Colonic mucosa (tissue), 4 donors: Measurements from ENCODE around the gene FHL5. TPM values are rescaled to one million over a fixed set of nuclear protein-coding genes. Genes with fewer than 3 reads are reported as not detected.

Experiments used
- DNase-seq: peaks from one replicate; pipeline ENCODE4 v3.0.0-alpha.2; 2020
- H3K27ac ChIP-seq: fragments of 200-600 bp; one replicate; pipeline ENCODE4 v1.8.0; 2021
- H3K27me3 ChIP-seq: fragments of 200-600 bp; one replicate; pipeline ENCODE4 v1.8.0; 2021
- H3K36me3 ChIP-seq: fragments of 200-600 bp; one replicate; pipeline ENCODE4 v1.8.0; 2021
- H3K4me1 ChIP-seq: fragments of 200-600 bp; one replicate; pipeline ENCODE4 v1.8.0; 2021; ENCODE audit warnings: mild to moderate bottlenecking
- H3K4me3 ChIP-seq: fragments of 200-600 bp; one replicate; pipeline ENCODE4 v1.8.0; 2021
- H3K9ac ChIP-seq, 2 donors: one replicate each; pipeline ENCODE4 v1.7.0; 2013; ENCODE audit warnings: control low read depth in 2 of 2, low read depth in 2 of 2, low read length in 2 of 2
- H3K9me3 ChIP-seq: fragments of 200-600 bp; one replicate; pipeline ENCODE4 v1.8.0; 2021
- CTCF ChIP-seq: fragments of 200-600 bp; IDR thresholded peaks from one replicate; pipeline ENCODE4 v1.8.0; 2022; ENCODE audit warnings: antibody characterized with exemption, mild to moderate bottlenecking
- intact Hi-C: fragments of 100-400 bp; cut with DNase I; formaldehyde crosslinking; loops from one replicate; pipeline ENCODE4 v1.14.1; 2022
- total RNA-seq, 2 donors: library from RNA; stranded (reverse); fragmentation: NEBNext Ultra II Directional in 1 of 2; extraction: Animal tissue kit (Norgen Biotek cat#: 25700) in 1 of 2; gene quantifications; one replicate each; pipeline ENCODE4 v1.2.1, GENCODE V29; 2021
- donor health status: healthy.
- donor health status: DM: no; HTN: no; CAD: no.
- donor health status: DM: no; HTN: no; CAD: no.

The FHL5 gene
- total RNA-seq, 2 donors from 2014 or later = 1.0 to 1.8 TPM

DNA sequence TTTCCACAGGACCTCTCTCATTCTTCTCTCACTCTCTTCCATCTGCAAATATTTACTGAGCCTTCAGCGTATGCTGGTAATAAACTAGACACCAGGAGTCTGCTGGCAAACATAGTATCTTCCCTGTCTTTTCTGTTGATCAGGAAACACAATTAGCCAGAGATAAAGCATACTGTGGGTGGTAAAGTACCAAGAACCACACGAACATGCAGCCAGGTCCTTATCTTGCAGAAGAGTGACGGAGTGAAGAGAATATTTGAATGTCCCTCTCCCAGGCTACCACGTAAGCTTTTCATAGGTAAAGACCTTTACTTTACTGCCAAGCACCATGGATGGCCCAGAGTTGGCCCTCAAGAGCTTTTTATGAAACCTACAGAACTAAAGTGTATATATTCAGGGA, 13.3 kb downstream of the FHL5 start:
- Histone ChIP-seq H3K9me3 (no peaks in the 10 kb centered on the region), H3K36me3 (no peaks in the 10 kb centered on the region), H3K27me3 (no peaks in the 10 kb centered on the region), H3K9ac (no peak overlapping the region), H3K4me3 (no peak overlapping the region), H3K27ac (no peak overlapping the region), H3K4me1 (no peaks in the 10 kb centered on the region)
- no peak for DNase-seq
- no peak for TF ChIP-seq CTCF
- intact Hi-C loops = no loop called here

GRCh38 chr6:96582021-96582420, 19.1 kb downstream of the FHL5 start:
- TF ChIP-seq CTCF = no peak
- no peak for DNase-seq
- intact Hi-C loops = no loop called here
- no peak overlapping the region for H3K27ac ChIP-seq
- H3K9me3 ChIP-seq = no peaks in the 10 kb centered on the region
- no peaks in the 10 kb centered on the region for H3K36me3 ChIP-seq
- H3K27me3 ChIP-seq = no peaks in the 10 kb centered on the region
- H3K9ac ChIP-seq = no peak overlapping the region
- no peak overlapping the region for H3K4me3 ChIP-seq
- no peaks in the 10 kb centered on the region for H3K4me1 ChIP-seq

DNA sequence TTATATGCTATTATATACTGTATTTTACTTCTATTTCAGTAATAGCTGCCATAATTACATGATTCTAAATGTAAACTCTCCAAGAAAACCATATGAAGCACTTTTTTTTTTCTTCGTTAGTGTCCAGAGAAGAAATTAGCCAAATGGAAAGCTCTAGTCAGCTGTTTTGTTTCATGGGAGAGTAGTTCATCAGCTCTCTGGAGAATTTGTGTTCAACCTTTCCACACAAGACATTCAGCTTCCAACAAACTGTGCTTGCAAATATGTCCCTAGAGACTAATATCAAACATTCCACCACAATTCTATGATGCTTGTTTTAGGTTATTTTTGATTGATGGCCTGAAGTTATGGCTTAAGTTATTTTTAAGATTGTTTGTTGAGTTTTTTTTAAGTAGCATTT, 19.5 kb downstream of the FHL5 start:
- H3K4me3 ChIP-seq = no peak overlapping the region
- DNase-seq = no peak
- no peaks in the 10 kb centered on the region for H3K4me1 ChIP-seq
- no peaks in the 10 kb centered on the region for H3K27me3 ChIP-seq
- no peak for TF ChIP-seq CTCF
- intact Hi-C loops = no loop called here
- H3K9me3 ChIP-seq = no peaks in the 10 kb centered on the region
- H3K9ac ChIP-seq = no peak overlapping the region
- H3K27ac ChIP-seq = no peak overlapping the region
- H3K36me3 ChIP-seq = no peaks in the 10 kb centered on the region

- Histone ChIP-seq H3K27me3 (no peaks in the 10 kb centered on the region), H3K9ac (no peak overlapping the region), H3K4me1 (no peaks in the 10 kb centered on the region), H3K36me3 (no peaks in the 10 kb centered on the region), H3K4me3 (no peak overlapping the region), H3K27ac (no peak overlapping the region), H3K9me3 (no peaks in the 10 kb centered on the region)
- no peak for TF ChIP-seq CTCF
- DNase-seq = no peak
- intact Hi-C loops = no loop called here
Measured at GRCh38 chr6:96604420-96604819, 41.5 kb downstream of the FHL5 start.

DNA sequence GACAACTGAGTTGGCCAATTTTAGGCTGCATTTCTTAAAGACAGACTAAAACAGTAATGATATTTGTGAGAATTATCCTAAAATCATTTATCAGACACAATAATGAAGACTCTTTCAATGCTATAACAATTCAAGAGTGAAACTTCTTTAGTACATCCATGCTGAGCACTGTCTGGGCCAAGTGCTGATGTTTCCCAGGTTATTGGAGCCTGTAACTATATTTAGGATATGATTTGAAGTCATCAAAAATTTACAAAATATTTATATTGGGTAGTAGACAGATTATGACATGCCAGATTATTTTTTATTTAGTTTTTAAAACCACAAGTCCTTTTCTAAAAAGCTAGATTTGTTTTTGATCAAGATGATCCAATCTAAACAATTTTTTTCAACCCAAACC, 45.1 kb downstream of the FHL5 start:
- intact Hi-C loops = no loop called here
- no peak for TF ChIP-seq CTCF
- H3K27me3 ChIP-seq = no peaks in the 10 kb centered on the region
- no peak overlapping the region for H3K27ac ChIP-seq
- DNase-seq = no peak
- no peak overlapping the region for H3K9ac ChIP-seq
- H3K4me3 ChIP-seq = no peak overlapping the region
- no peaks in the 10 kb centered on the region for H3K9me3 ChIP-seq
- H3K4me1 ChIP-seq = no peaks in the 10 kb centered on the region
- no peaks in the 10 kb centered on the region for H3K36me3 ChIP-seq

GRCh38 chr6:96610019-96610418, 47.1 kb downstream of the FHL5 start:
- Histone ChIP-seq H3K27ac (no peak overlapping the region), H3K36me3 (no peaks in the 10 kb centered on the region), H3K9ac (no peak overlapping the region), H3K9me3 (no peaks in the 10 kb centered on the region), H3K4me1 (no peaks in the 10 kb centered on the region), H3K27me3 (no peaks in the 10 kb centered on the region), H3K4me3 (no peak overlapping the region)
- no peak for TF ChIP-seq CTCF
- no peak for DNase-seq
- intact Hi-C loops = no loop called here
